ENCODE measurements around the gene ELMOD3. TPM values are rescaled to one million over a fixed set of nuclear protein-coding genes. Genes with fewer than 3 reads are reported as not detected.

Gene ELMOD3
- polyA plus RNA-seq, 2 of the 4 experiments (the other 2 are of a cell fraction): 17.8 to 29.9 TPM

GRCh38 chr2:85327160-85327821, 27.3 kb upstream of the ELMOD3 start:
- no peaks in the 10 kb centered on the region for H3K9me3 ChIP-seq
- H3K27ac ChIP-seq: peak overlapping the region; percentile 90 to 95
- ChIA-PET CTCF (interaction anchor here (0.6 to 2.3 kb wide), 5 partner anchors 14 to 500 kb away, joined by 3 to 9 read pairs (median 3); partner anchors contain the start of genes ELMOD3 and RETSAT), POLR2A (interaction anchor here (0.6 to 2.0 kb wide), 21 partner anchors 9 to 894 kb away, joined by 3 to 31 read pairs (median 5); partner anchors contain the start of genes ELMOD3, MAT2A, RETSAT and RNF181)
- DNase-seq (ENCODE audit: low read depth in 1 of 2, low spot score in 1 of 2): peak in 1 of 2 experiments; percentile 29
- peak; percentile 48 to 59 for ATAC-seq
- TF ChIP-seq HOXB13 (CRISPR knock-in tag; IDR thresholded peaks at IDR 0.05; ENCODE audit: low read depth) (no peak), KDM5A (IDR thresholded peaks at IDR 0.05) (peak; percentile 44; the same call in 1 of the 2 replicates)
- H3K4me1 ChIP-seq: peaks cover 33% of the 10 kb centered on the region
- peak overlapping the region; percentile 65 for H3K4me3 ChIP-seq
- H3K4me2 ChIP-seq: peak overlapping the region; percentile 96
- 12% methylated on average over 33 of the region's 41 CpGs for WGBS (ENCODE audit: missing lambda C conversion rate)
- no peak for FAIRE-seq

DNA sequence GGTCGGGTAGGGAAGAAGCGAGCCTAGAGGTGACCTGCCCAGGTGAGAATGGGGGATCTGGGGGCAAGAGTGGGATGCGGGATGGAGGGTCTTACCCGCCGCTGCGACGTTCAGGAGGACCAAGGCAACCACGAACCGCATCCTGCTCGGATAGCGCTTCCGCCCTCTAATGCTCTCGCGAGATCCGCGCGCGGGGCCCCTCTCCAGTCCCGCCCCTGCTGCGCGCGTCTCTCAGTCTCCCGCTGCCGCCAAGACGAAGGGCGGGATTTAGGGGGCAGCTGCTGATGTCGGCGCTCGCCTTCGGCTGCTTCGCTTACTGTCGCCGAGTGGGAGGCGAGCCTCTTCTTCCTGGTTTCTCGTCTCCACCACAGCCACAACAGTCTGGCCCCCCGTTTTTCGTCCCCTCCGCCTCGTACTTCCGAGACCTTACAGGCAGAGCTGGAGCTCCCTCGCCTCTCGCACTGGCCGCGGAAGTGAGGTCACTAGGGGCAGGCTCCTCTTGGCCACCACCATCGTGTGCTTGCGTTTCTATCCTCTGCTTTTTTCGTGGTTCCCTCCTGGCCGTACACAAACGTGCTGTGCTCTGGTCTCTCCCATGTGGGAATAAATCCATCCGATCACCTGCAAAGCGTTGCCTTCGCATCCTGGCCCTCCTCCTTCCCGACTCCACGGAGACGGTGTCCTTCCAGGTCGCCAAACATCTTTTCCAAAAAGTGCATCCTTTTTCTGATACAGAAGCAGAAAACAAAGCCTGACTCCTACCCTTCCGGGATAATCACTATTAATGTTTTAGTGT, 26.5 kb upstream of the ELMOD3 start, which contains the start of gene TGOLN2:
TSS of gene TGOLN2 (minus strand) at position 168 of the 796 bp plus-strand sequence. CDS start at position 141, 27 bp downstream.
- Histone ChIP-seq H3K4me3 (peak within 1 kb of the TSS; percentile 65), H3K4me2 (peak within 1 kb of the TSS; percentile 96), H3K4me1 (peaks cover 33% of the 10 kb centered on the region), H3K27ac (peak within 1 kb of the TSS; percentile 90 to 95), H3K9me3 (no peaks in the 10 kb centered on the region)
- ChIA-PET CTCF (interaction anchor here (0.6 to 2.3 kb wide), 6 partner anchors 13 to 197 kb away, joined by 3 to 9 read pairs (median 4); partner anchors contain the start of genes ELMOD3 and RETSAT), POLR2A (interaction anchor here (0.6 to 2.0 kb wide), 20 partner anchors 10 to 894 kb away, joined by 3 to 31 read pairs (median 5); partner anchors contain the start of genes ELMOD3, MAT2A, RETSAT and RNF181)
- peak; percentile 99 for ATAC-seq
- 1% methylated on average over 57 of the region's 57 CpGs for WGBS (ENCODE audit: missing lambda C conversion rate)
- peak; percentile 94 to 98 for DNase-seq (ENCODE audit: low read depth in 1 of 2, low spot score in 1 of 2)
- no peak for FAIRE-seq
- TF ChIP-seq SMC3 (IDR thresholded peaks at IDR 0.05) (0 out of 3 replicates have a peak, but pooled peaks have one; percentile 4), KDM5A (IDR thresholded peaks at IDR 0.05) (no peak), CHD2 (IDR thresholded peaks at IDR 0.05; ENCODE audit: low read length, partially characterized antibody) (peak; percentile 96), JUN (IDR thresholded peaks at IDR 0.05) (peak; percentile 96 to 99), USF2 (IDR thresholded peaks at IDR 0.05) (0 out of 2 replicates have a peak, but pooled peaks have one; percentile 14), REST (IDR thresholded peaks at IDR 0.05) (peak; percentile 96), RFX5 (IDR thresholded peaks at IDR 0.05) (peak; percentile 56; the same call in 1 of the 2 replicates), HMGXB4 (CRISPR knock-in tag; IDR thresholded peaks at IDR 0.05; ENCODE audit: borderline replicate concordance) (no peak), POLR2A (IDR thresholded peaks at IDR 0.05; ENCODE audit: low read length) (peak; percentile 95), CBX2 (IDR thresholded peaks at IDR 0.05; ENCODE audit: borderline replicate concordance, low read depth) (no peak), EHMT2 (IDR thresholded peaks at IDR 0.05; ENCODE audit: low read depth) (no peak), ZC3H11A (IDR thresholded peaks at IDR 0.05) (no peak), EP300 (IDR thresholded peaks at IDR 0.05) (no peak), FOXS1 (CRISPR knock-in tag; IDR thresholded peaks at IDR 0.05) (no peak), MAX (IDR thresholded peaks at IDR 0.05) (peak; percentile 91), ATOH8 (CRISPR knock-in tag; IDR thresholded peaks at IDR 0.05; ENCODE audit: low read depth) (0 out of 2 replicates have a peak, but pooled peaks have one; percentile 14), MAFK (IDR thresholded peaks at IDR 0.05; ENCODE audit: partially characterized antibody) (peak; percentile 16), E2F6 (IDR thresholded peaks at IDR 0.05; ENCODE audit: borderline replicate concordance, low read depth) (peak; percentile 90; the same call in 1 of the 2 replicates), GATA3 (IDR thresholded peaks at IDR 0.05; ENCODE audit: borderline replicate concordance) (peak; percentile 65), HOXB13 (CRISPR knock-in tag; IDR thresholded peaks at IDR 0.05; ENCODE audit: low read depth) (peak; percentile 62; the same call in 1 of the 2 replicates), RNF2 (IDR thresholded peaks at IDR 0.05; ENCODE audit: borderline replicate concordance, low read depth) (no peak), RCOR1 (IDR thresholded peaks at IDR 0.05; ENCODE audit: low read depth, low read length) (no peak), PBX3 (IDR thresholded peaks at IDR 0.05) (peak; percentile 59; the same call in 1 of the 2 replicates)

All from A549 (cell line).